M059J (cell line): Measurements from ENCODE around the gene FGGY. TPM values are rescaled to one million over a fixed set of nuclear protein-coding genes. Genes with fewer than 3 reads are reported as not detected.

ENCODE experiments used
- DNase-seq: peaks from one replicate; pipeline ENCODE4 v3.0.0-alpha.2; 2012; ENCODE audit warnings: low read depth
- total RNA-seq: library from RNA; depleted of rRNA; stranded (reverse); fragments of >200 nt; shearing (Covaris generic); gene quantifications from 2 replicates; pipeline ENCODE4 v1.2.3, GENCODE V29; 2014

Gene FGGY
- total RNA-seq, 1 experiment from 2014 or later, result 5.4 TPM

- peak; percentile 100 for DNase-seq
Observed at GRCh38 chr1:59678493-59679228, 381.8 kb downstream of the FGGY start.

- no peak for DNase-seq
Observed at GRCh38 chr1:59680044-59680443, 383.1 kb downstream of the FGGY start.

- DNase-seq, result no peak
Observed at GRCh38 chr1:59682396-59683080, 385.6 kb downstream of the FGGY start.

GRCh38 chr1:59683197-59683596 lies 386.3 kb downstream of the FGGY start:
- no peak for DNase-seq

GRCh38 chr1:59684698-59685097 lies 387.8 kb downstream of the FGGY start:
- DNase-seq, result no peak

GRCh38 chr1:59685101-59685500 lies 388.2 kb downstream of the FGGY start:
- DNase-seq, result no peak

GRCh38 chr1:59685666-59686065 lies 388.8 kb downstream of the FGGY start:
- DNase-seq, result no peak

- DNase-seq, result no peak
Observed at GRCh38 chr1:59686170-59686569, 389.3 kb downstream of the FGGY start.

GRCh38 chr1:59686574-59686973 lies 389.7 kb downstream of the FGGY start:
- DNase-seq, result no peak

GRCh38 chr1:59687081-59687480 lies 390.2 kb downstream of the FGGY start:
- no peak for DNase-seq

GRCh38 chr1:59688976-59689375 lies 392.1 kb downstream of the FGGY start:
- DNase-seq, result no peak

- DNase-seq, result no peak
Observed at GRCh38 chr1:59689730-59690129, 392.8 kb downstream of the FGGY start.

- DNase-seq, result no peak
Observed at GRCh38 chr1:59690171-59690930, 393.5 kb downstream of the FGGY start.

- no peak for DNase-seq
Observed at GRCh38 chr1:59691261-59691660, 394.4 kb downstream of the FGGY start.

GRCh38 chr1:59692591-59692990 lies 395.7 kb downstream of the FGGY start:
- peak; percentile 72 for DNase-seq

GRCh38 chr1:59693406-59693805 lies 396.5 kb downstream of the FGGY start:
- DNase-seq, result no peak

GRCh38 chr1:59695252-59695651 lies 398.4 kb downstream of the FGGY start:
- DNase-seq, result peak; percentile 26

- DNase-seq, result no peak
Observed at GRCh38 chr1:59696421-59697115, 399.7 kb downstream of the FGGY start.

- no peak for DNase-seq
Observed at GRCh38 chr1:59697150-59697800, 400.4 kb downstream of the FGGY start.

- no peak for DNase-seq
Observed at GRCh38 chr1:59698386-59698785, 401.5 kb downstream of the FGGY start.

GRCh38 chr1:59699227-59699847 lies 402.4 kb downstream of the FGGY start:
- DNase-seq, result peak; percentile 47
